Amniotic epithelial cell (primary cell): ENCODE measurements around the gene SMCO2.
A peak's percentile ranks its signal among the peaks of the same experiment; 100 is the strongest.

Experiments used
- DNase-seq: peaks from one replicate; pipeline ENCODE4 v3.0.0-alpha.2; 2010; ENCODE audit warnings: low read depth

The SMCO2 gene

GRCh38 chr12:27446436-27446835, at the start of gene SMCO2:
Gene SMCO2 (plus strand): TSS chr12:27446736. CDS start chr12:27470632, 23,896 bp downstream.
- no peak for DNase-seq

GRCh38 chr12:27398466-27398865, 48.1 kb upstream of the SMCO2 start:
- DNase-seq: no peak

- DNase-seq: no peak
Measured at GRCh38 chr12:27399074-27399473, 47.5 kb upstream of the SMCO2 start.

GRCh38 chr12:27400856-27401354, 45.6 kb upstream of the SMCO2 start:
- DNase-seq: no peak

GRCh38 chr12:27412047-27412446, 34.5 kb upstream of the SMCO2 start:
- DNase-seq: no peak

GRCh38 chr12:27422697-27423096, 23.8 kb upstream of the SMCO2 start:
- DNase-seq: no peak

GRCh38 chr12:27424631-27425230, 21.8 kb upstream of the SMCO2 start:
- peak; percentile 71 for DNase-seq

GRCh38 chr12:27425306-27425705, 21.2 kb upstream of the SMCO2 start:
- peak; percentile 71 for DNase-seq

- DNase-seq: no peak
Measured at GRCh38 chr12:27426743-27427487, 19.6 kb upstream of the SMCO2 start.

- DNase-seq: no peak
Measured at GRCh38 chr12:27427824-27428223, 18.7 kb upstream of the SMCO2 start.

GRCh38 chr12:27428466-27428865, 18.1 kb upstream of the SMCO2 start:
- no peak for DNase-seq

GRCh38 chr12:27429606-27430005, 16.9 kb upstream of the SMCO2 start:
- DNase-seq: peak; percentile 43

GRCh38 chr12:27431185-27431584, 15.4 kb upstream of the SMCO2 start:
- DNase-seq: no peak

GRCh38 chr12:27434673-27435565, 11.6 kb upstream of the SMCO2 start:
- no peak for DNase-seq

- DNase-seq: no peak
Measured at GRCh38 chr12:27436029-27436428, 10.5 kb upstream of the SMCO2 start.

- DNase-seq: no peak
Measured at GRCh38 chr12:27436768-27437167, 9.8 kb upstream of the SMCO2 start.

- no peak for DNase-seq
Measured at GRCh38 chr12:27437839-27438238, 8.7 kb upstream of the SMCO2 start.

GRCh38 chr12:27447761-27448160, 1.2 kb downstream of the SMCO2 start:
- no peak for DNase-seq

- DNase-seq: no peak
Measured at GRCh38 chr12:27449026-27449425, 2.5 kb downstream of the SMCO2 start.

GRCh38 chr12:27449893-27450534, 3.5 kb downstream of the SMCO2 start:
- no peak for DNase-seq

- DNase-seq: no peak
Measured at GRCh38 chr12:27451036-27451825, 4.7 kb downstream of the SMCO2 start.
